HepG2 (cell line): Measurements from ENCODE around the gene CLEC16A. TPM values are rescaled to one million over a fixed set of nuclear protein-coding genes. Genes with fewer than 3 reads are reported as not detected.

ENCODE experiments used
- ATAC-seq: fragments of 200-7000 bp; cut with Tn5 transposase; 3 replicates; pipeline ENCODE4 v1.9.1; 2020; ENCODE audit warnings: mild to moderate bottlenecking, moderate library complexity
- BruUV-seq: library from RNA; stranded (reverse); fragments of 400-500 nt; replicated peaks from 2 replicates; lab custom pipeline; 2021; lab: Mats Ljungman, UMichigan
- CTCF ChIA-PET: fragments of 300-600 bp; formaldehyde crosslinking; extraction: SDS; loops from one replicate; lab custom pipeline; 2021; ENCODE audit warnings: low total read pairs, inconsistent platforms, low intra/inter-chr PET ratio; lab: Yijun Ruan, JAX
- POLR2A ChIA-PET: fragments of 350-600 bp; sonication (Branson Sonifier 250); formaldehyde crosslinking; loops from one replicate; lab custom pipeline; 2020; ENCODE audit warnings: antibody characterized with exemption, inconsistent platforms; lab: Yijun Ruan, JAX
- DNase-seq: peaks from one replicate; pipeline ENCODE4 v3.0.0-alpha.2; 2015; ENCODE audit warnings: low spot score
- FAIRE-seq: peaks from 3 replicates; lab custom pipeline; 2011; peaks lifted over from hg19 to GRCh38; lab: Jason Lieb, UNC
- H2AFZ ChIP-seq: one replicate; pipeline ENCODE4 v1.6.1; 2011; ENCODE audit warnings: low read length, inconsistent platforms
- H3K27ac ChIP-seq: fragments of 300-600 bp; 3 replicates; pipeline ENCODE4 v1.8.0; 2011; ENCODE audit warnings: mixed run types, mild to moderate bottlenecking, mixed read lengths, low read length, inconsistent platforms; ENCODE audit not compliant: insufficient read depth; ENCODE audit errors: extremely low read length
- H3K27me3 ChIP-seq, 2 experiments: fragments of 200-600 bp in 1 of 2; 2 replicates in 1 of 2; 3 replicates in 1 of 2; pipeline versions ENCODE4 v1.6.0 to v1.8.0; 2011; ENCODE audit warnings: low read length in 2 of 2, mild to moderate bottlenecking in 2 of 2, moderate library complexity in 2 of 2, inconsistent platforms in 1 of 2; ENCODE audit not compliant: insufficient read depth in 2 of 2, control insufficient read depth in 1 of 2
- H3K36me3 ChIP-seq, 2 experiments: fragments of 200-600 bp in 1 of 2; replicated peaks in 1 of 2; 2 replicates in 1 of 2; 3 replicates in 1 of 2; pipeline versions ENCODE4 v1.5.1 to v1.8.0; 2011; ENCODE audit warnings: low read length in 2 of 2, inconsistent platforms in 1 of 2; ENCODE audit not compliant: insufficient read depth in 2 of 2, control insufficient read depth in 1 of 2
- H3K4me1 ChIP-seq: 2 replicates; pipeline ENCODE4 v1.5.1; 2012; ENCODE audit warnings: low read length, inconsistent platforms; ENCODE audit not compliant: insufficient read depth
- H3K4me2 ChIP-seq: 2 replicates; pipeline ENCODE4 v1.6.0; 2011; ENCODE audit warnings: low read depth, low read length, inconsistent platforms
- H3K4me3 ChIP-seq, 3 experiments: fragments of 200-600 bp in 1 of 3; sonication (generic), shearing (Covaris generic) in 1 of 3; replicated peaks in 1 of 3; 2 replicates each; pipeline ENCODE4 v1.5.1; 2011 to 2016; ENCODE audit warnings: low read length in 3 of 3, inconsistent platforms in 2 of 3, low read depth in 2 of 3, mild to moderate bottlenecking in 2 of 3, control low read depth in 1 of 3, mixed read lengths in 1 of 3; ENCODE audit not compliant: insufficient read depth in 1 of 3
- H3K79me2 ChIP-seq: one replicate; pipeline ENCODE4 v1.6.1; 2011; ENCODE audit warnings: low read length, inconsistent platforms; ENCODE audit not compliant: insufficient read depth
- H3K9ac ChIP-seq: 2 replicates; pipeline ENCODE4 v1.6.0; 2011; ENCODE audit warnings: mild to moderate bottlenecking, low read depth, low read length, inconsistent platforms; ENCODE audit not compliant: insufficient read depth
- H3K9me3 ChIP-seq: 2 replicates; pipeline ENCODE4 v1.5.1; 2012; ENCODE audit warnings: mild to moderate bottlenecking, low read length
- H4K20me1 ChIP-seq: 2 replicates; pipeline ENCODE4 v1.6.0; 2011; ENCODE audit warnings: inconsistent platforms, mild to moderate bottlenecking, low read length, moderate library complexity; ENCODE audit not compliant: insufficient read depth
- ATRX ChIP-seq: sonication (generic); formaldehyde crosslinking; IDR thresholded peaks from 2 replicates; pipeline ENCODE4 v1.4.0; 2020; ENCODE audit warnings: missing genetic modification reagents, borderline replicate concordance
- ESRRA ChIP-seq: sonication (generic); formaldehyde crosslinking; IDR thresholded peaks from 2 replicates; pipeline ENCODE4 v1.5.1; 2020; ENCODE audit warnings: mild to moderate bottlenecking, low read depth, missing genetic modification reagents
- MAFG ChIP-seq: sonication (generic); formaldehyde crosslinking; IDR thresholded peaks from 2 replicates; pipeline ENCODE4 v1.5.1; 2020; ENCODE audit warnings: mild to moderate bottlenecking, missing genetic modification reagents
- MXD4 ChIP-seq: IDR thresholded peaks from 2 replicates; pipeline ENCODE4 v1.6.1; 2016; ENCODE audit warnings: mild to moderate bottlenecking, missing biosample characterization, missing genetic modification reagents
- PHB2 ChIP-seq: fragments of 450-650 bp; IDR thresholded peaks from 2 replicates; pipeline ENCODE4 v1.6.1; 2018; ENCODE audit not compliant: partially characterized antibody
- PRMT3 ChIP-seq: sonication (generic); formaldehyde crosslinking; IDR thresholded peaks from 2 replicates; pipeline ENCODE4 v1.8.1; 2022; ENCODE audit warnings: low read depth, mild to moderate bottlenecking, moderate library complexity, missing genetic modification reagents, borderline replicate concordance
- SRF ChIP-seq: IDR thresholded peaks from 2 replicates; pipeline ENCODE4 v1.6.1; 2011; ENCODE audit warnings: mild to moderate bottlenecking, low read depth, low read length, moderate library complexity
- SUZ12 ChIP-seq: fragments of 150-350 bp; IDR thresholded peaks from 2 replicates; pipeline ENCODE4 v1.6.1; 2014; ENCODE audit warnings: low read depth, low read length
- TEAD2 ChIP-seq: sonication (generic); formaldehyde crosslinking; IDR thresholded peaks from 2 replicates; pipeline ENCODE4 v1.9.0; 2021; ENCODE audit warnings: missing genetic modification reagents
- TEAD3 ChIP-seq: optimal IDR thresholded peaks from 2 replicates; pipeline ENCODE3; 2016; ENCODE audit warnings: borderline replicate concordance
- ZNF430 ChIP-seq: sonication (generic); formaldehyde crosslinking; IDR thresholded peaks from 2 replicates; pipeline ENCODE4 v1.9.0; 2021; ENCODE audit warnings: mild to moderate bottlenecking, missing genetic modification reagents
- ZNF777 ChIP-seq: sonication (generic); formaldehyde crosslinking; IDR thresholded peaks from 2 replicates; pipeline ENCODE4 v1.4.0; 2020; ENCODE audit warnings: missing genetic modification reagents
- WGBS: methylation state at CpG from one replicate; pipeline ENCODE4 v1.1.6; 2017; ENCODE audit warnings: low lambda C conversion rate; 5-methylcytosine and 5-hydroxymethylcytosine counted together
- in situ Hi-C: cut with HindIII; loops from 2 replicates; pipeline ENCODE4 v1.10.0; 2017; ENCODE audit warnings: low pct_unique_long_range_greater_than_20kb; ENCODE audit not compliant: extremely low pct_ligation_motif_present
- intact Hi-C: fragments of 100-400 bp; cut with micrococcal nuclease; formaldehyde crosslinking; loops from one replicate; pipeline ENCODE4 v1.10.0; 2022; ENCODE audit not compliant: unreplicated experiment
- polyA plus RNA-seq, 8 experiments: library from polyadenylated mRNA; depleted of rRNA in 3 of 8; stranded (reverse) in 7 of 8; unstranded in 1 of 8; fragments of >200 nt; fragmentation: Illumina TruSeq in 4 of 8; extraction: Trizol in 4 of 8; gene quantifications; 2 replicates each; pipeline versions ENCODE4 v1.2.1 to v1.2.3, GENCODE V29; 2011 to 2016; ENCODE audit warnings: low read depth in 4 of 8, missing spikeins in 1 of 8, mixed read lengths in 1 of 8; ENCODE audit not compliant: insufficient read depth in 1 of 8
- total RNA-seq, 5 experiments: library from RNA; depleted of rRNA; stranded (reverse); fragments of >200 nt; fragmentation: Illumina TruSeq; extraction: Trizol; gene quantifications; 2 replicates each; pipeline ENCODE4 v1.2.3, GENCODE V29; 2016; ENCODE audit warnings: low read depth in 1 of 5
- TF ChIP-seq, protein P1 (sequence below): sonication (generic); formaldehyde crosslinking; IDR thresholded peaks from 2 replicates; pipeline ENCODE4 v1.9.0; 2021; ENCODE audit warnings: missing genetic modification reagents, mild to moderate bottlenecking, borderline replicate concordance
- TF ChIP-seq, protein P2 (sequence below): IDR thresholded peaks from 2 replicates; pipeline ENCODE4 v1.6.1; 2012; ENCODE audit warnings: low read depth, low read length, improper control_type of control experiment
- TF ChIP-seq, protein P3 (sequence below): sonication (generic); formaldehyde crosslinking; IDR thresholded peaks from 2 replicates; pipeline ENCODE4 v1.4.0; 2020; ENCODE audit warnings: missing genetic modification reagents
- TF ChIP-seq, protein P4 (sequence below): sonication (generic); formaldehyde crosslinking; IDR thresholded peaks from 2 replicates; pipeline ENCODE4 v1.5.0; 2020; ENCODE audit warnings: missing genetic modification reagents

CLEC16A gene
- total and polyA plus RNA-seq, 2 of the 13 experiments (the other 11 are each of a cell fraction or from before 2014, with no cell fraction given) = 8.5 to 10.3 TPM

GRCh38 chr16:10907757-10908045, 36.7 kb upstream of the CLEC16A start:
- DNase-seq (no peak), FAIRE-seq (no peak), ATAC-seq (no peak; the same call in 2 of the 3 replicates)
- in situ Hi-C loops = no loop called here
- no peak overlapping the region for H3K27ac ChIP-seq
- no peaks in the 10 kb centered on the region for H3K9me3 ChIP-seq
- BruUV-seq = no TSS peak
- H3K4me3 ChIP-seq = no peak overlapping the region
- CTCF ChIA-PET = no interaction called here
- no peak overlapping the region for H3K4me2 ChIP-seq
- peaks cover 0 to 20% of the 10 kb centered on the region in 2 experiments; a peak in 3 of 5 replicates for H3K27me3 ChIP-seq
- no peak overlapping the region for H3K9ac ChIP-seq
- H3K79me2 ChIP-seq = no peaks in the 10 kb centered on the region
- POLR2A ChIA-PET = no interaction called here
- H2AFZ ChIP-seq = no peak overlapping the region
- intact Hi-C loops = no loop called here
- no peaks in the 10 kb centered on the region for H3K36me3 ChIP-seq
- H4K20me1 ChIP-seq = no peaks in the 10 kb centered on the region
- no peak for TF ChIP-seq SUZ12
- TF ChIP-seq SRF = no peak
- TF ChIP-seq, protein P1, sequence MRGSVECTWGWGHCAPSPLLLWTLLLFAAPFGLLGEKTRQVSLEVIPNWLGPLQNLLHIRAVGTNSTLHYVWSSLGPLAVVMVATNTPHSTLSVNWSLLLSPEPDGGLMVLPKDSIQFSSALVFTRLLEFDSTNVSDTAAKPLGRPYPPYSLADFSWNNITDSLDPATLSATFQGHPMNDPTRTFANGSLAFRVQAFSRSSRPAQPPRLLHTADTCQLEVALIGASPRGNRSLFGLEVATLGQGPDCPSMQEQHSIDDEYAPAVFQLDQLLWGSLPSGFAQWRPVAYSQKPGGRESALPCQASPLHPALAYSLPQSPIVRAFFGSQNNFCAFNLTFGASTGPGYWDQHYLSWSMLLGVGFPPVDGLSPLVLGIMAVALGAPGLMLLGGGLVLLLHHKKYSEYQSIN (CRISPR knock-in tag) = no peak
- no peak for TF ChIP-seq ESRRA (CRISPR knock-in tag)
- TF ChIP-seq TEAD3 (CRISPR knock-in tag) = no peak
- no peak for TF ChIP-seq MAFG (CRISPR knock-in tag)
- TF ChIP-seq, protein P2, sequence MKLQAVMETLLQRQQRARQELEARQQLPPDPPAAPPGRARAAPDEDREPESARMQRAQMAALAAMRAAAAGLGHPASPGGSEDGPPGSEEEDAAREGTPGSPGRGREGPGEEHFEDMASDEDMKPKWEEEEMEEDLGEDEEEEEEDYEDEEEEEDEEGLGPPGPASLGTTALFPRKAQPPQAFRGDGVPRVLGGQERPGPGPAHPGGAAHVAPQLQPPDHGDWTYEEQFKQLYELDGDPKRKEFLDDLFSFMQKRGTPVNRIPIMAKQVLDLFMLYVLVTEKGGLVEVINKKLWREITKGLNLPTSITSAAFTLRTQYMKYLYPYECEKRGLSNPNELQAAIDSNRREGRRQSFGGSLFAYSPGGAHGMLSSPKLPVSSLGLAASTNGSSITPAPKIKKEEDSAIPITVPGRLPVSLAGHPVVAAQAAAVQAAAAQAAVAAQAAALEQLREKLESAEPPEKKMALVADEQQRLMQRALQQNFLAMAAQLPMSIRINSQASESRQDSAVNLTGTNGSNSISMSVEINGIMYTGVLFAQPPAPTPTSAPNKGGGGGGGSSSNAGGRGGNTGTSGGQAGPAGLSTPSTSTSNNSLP = no peak
- TF ChIP-seq PRMT3 (CRISPR knock-in tag) = no peak
- TF ChIP-seq TEAD2 (CRISPR knock-in tag) = no peak
- TF ChIP-seq PHB2 = no peak
- TF ChIP-seq, protein P3, sequence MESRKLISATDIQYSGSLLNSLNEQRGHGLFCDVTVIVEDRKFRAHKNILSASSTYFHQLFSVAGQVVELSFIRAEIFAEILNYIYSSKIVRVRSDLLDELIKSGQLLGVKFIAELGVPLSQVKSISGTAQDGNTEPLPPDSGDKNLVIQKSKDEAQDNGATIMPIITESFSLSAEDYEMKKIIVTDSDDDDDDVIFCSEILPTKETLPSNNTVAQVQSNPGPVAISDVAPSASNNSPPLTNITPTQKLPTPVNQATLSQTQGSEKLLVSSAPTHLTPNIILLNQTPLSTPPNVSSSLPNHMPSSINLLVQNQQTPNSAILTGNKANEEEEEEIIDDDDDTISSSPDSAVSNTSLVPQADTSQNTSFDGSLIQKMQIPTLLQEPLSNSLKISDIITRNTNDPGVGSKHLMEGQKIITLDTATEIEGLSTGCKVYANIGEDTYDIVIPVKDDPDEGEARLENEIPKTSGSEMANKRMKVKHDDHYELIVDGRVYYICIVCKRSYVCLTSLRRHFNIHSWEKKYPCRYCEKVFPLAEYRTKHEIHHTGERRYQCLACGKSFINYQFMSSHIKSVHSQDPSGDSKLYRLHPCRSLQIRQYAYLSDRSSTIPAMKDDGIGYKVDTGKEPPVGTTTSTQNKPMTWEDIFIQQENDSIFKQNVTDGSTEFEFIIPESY (CRISPR knock-in tag) = no peak
- TF ChIP-seq, protein P4, sequence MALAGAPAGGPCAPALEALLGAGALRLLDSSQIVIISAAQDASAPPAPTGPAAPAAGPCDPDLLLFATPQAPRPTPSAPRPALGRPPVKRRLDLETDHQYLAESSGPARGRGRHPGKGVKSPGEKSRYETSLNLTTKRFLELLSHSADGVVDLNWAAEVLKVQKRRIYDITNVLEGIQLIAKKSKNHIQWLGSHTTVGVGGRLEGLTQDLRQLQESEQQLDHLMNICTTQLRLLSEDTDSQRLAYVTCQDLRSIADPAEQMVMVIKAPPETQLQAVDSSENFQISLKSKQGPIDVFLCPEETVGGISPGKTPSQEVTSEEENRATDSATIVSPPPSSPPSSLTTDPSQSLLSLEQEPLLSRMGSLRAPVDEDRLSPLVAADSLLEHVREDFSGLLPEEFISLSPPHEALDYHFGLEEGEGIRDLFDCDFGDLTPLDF (CRISPR knock-in tag) = no peak
- TF ChIP-seq ZNF430 (CRISPR knock-in tag) = no peak
- no peak for TF ChIP-seq MXD4 (CRISPR knock-in tag)
- TF ChIP-seq ZNF777 (CRISPR knock-in tag) = no peak
- TF ChIP-seq ATRX (CRISPR knock-in tag) = no peak
- 41% methylated on average over 14 of the region's 21 CpGs for WGBS
- no peaks in the 10 kb centered on the region for H3K4me1 ChIP-seq
